ENCODE results near the gene PHTF2.

The PHTF2 gene

DNA sequence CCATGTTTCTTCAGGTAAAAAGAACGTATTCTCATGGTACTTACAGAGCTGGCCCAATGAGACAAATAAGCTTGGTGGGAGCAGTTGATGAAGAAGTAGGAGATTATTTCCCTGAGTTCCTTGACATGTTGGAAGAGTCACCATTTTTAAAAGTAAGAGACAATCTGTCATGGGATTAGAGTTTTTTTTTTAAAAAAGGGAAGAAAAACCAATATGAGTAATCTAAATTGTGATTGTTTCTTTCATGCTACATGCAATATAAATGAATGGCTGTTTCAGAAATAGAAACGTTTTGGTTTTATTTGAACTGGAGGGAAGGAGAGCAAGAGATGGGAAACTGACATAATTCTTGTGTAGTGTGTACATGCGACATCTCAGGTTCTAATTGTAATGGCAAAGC is 33.1 kb upstream of the PHTF2 start:
- DNase-seq (ENCODE audit: insufficient read length, low spot score): no peak
- TF ChIP-seq CTCF (IDR thresholded peaks at IDR 0.05; ENCODE audit: insufficient read depth, missing control alignments): no peak
- no peak for FAIRE-seq

DNA sequence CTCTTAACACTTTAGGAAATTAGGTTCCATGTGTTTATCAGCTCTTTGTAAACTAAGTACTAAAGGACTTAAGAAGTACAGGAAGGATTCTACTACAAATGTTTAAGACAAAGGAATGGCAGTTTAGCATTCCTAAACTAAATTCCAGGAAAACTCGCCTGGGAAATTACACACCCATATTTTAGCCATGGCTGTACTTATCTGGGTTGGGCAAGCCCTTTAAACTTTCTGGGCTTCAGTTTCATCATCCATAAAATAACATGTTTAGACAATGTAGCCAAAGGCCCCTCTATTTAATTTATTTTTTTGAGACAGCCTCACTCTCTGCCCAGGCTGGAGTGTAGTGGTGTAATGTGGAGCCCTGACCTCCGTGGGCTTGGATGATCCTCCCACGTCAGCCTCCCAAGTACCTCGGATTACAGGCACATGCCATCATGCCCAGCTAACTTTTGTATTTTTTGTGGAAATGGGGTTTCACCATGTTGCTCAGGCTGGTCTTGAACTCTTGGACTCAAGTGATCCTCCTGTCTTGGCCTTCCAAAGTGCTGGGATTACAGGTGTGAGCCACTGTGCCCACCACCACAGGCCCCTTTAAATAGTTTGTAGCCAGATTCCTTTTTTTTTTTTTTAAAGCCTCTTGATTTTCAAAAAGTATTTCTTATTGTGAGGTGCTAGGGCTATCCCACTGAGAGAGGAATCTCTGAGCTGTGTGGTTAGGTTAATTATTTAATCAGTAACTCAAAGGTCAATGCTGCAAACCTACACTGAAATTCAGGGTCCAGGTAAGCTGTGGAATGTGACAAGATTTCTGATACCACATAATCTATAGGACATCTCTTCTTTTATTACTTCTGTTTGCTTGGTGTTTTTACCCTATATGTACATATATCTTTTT is 32.4 kb upstream of the PHTF2 start:
- peak; percentile 55 for FAIRE-seq
- no peak for DNase-seq (ENCODE audit: insufficient read length, low spot score)
- TF ChIP-seq CTCF (IDR thresholded peaks at IDR 0.05; ENCODE audit: insufficient read depth, missing control alignments): no peak

DNA sequence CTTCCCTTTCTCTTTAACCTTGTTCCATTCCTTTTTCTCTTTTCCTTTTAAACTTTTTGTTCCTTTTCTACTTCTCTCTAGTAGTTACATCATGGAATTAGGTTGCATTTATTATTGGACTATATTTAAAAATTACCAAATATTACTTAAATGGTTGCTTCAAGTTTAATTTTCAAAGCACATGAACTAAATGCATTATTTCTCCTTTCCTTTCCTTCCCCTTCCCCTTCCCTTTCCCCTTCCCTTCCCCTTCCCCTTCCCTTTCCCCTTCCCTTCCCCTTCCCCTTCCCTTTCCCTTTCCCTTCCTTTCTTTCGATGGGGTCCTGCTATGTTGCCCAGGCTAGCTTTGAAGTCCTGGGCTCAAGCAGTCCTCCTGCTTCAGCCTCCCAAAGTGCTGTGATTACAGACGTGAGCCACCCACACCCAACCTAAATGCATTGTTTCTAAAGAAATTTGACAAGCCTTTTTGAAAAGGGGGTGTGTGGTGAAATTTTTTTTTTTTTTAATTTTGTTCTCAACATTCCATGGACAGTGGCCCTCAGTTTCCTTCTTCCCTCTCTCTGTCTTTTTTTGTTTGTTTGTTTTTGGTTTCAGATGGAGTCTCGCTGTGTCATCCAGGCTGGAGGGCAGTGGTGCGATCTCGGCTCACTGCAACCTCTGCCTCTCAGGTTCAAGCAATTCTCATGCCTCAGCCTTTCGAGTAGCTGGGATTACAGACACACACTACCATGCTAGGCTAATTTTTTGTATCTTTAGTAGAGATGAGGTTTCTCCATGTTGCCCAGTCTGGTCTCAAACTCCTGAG is 31.6 kb upstream of the PHTF2 start:
- DNase-seq (ENCODE audit: insufficient read length, low spot score) (no peak), FAIRE-seq (no peak)
- no peak for TF ChIP-seq CTCF (IDR thresholded peaks at IDR 0.05; ENCODE audit: insufficient read depth, missing control alignments)

- FAIRE-seq (no peak), DNase-seq (ENCODE audit: insufficient read length, low spot score) (no peak)
- TF ChIP-seq CTCF (IDR thresholded peaks at IDR 0.05; ENCODE audit: insufficient read depth, missing control alignments): no peak
Measured at GRCh38 chr7:77770316-77770715, 28.3 kb upstream of the PHTF2 start.

DNA sequence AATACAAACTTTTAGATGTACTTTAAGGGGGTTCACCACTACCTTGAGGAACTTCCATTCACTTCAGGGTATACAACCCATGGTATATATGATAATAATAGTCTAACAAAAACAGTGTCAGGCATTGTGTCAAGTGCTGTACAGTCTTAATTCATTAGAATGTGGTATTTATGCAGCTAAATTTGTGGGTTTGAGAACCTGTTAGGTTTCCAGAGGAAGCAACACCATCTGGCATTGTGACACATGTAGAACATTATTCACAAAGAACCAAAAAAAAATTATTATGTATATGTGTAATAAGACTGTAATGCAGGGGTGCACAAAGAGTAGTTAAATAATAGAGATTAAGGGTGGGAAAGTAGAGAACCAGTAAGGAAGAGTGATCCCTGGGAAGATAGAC is 26.7 kb upstream of the PHTF2 start:
- DNase-seq (ENCODE audit: insufficient read length, low spot score): no peak
- FAIRE-seq: no peak
- no peak for TF ChIP-seq CTCF (IDR thresholded peaks at IDR 0.05; ENCODE audit: insufficient read depth, missing control alignments)

DNA sequence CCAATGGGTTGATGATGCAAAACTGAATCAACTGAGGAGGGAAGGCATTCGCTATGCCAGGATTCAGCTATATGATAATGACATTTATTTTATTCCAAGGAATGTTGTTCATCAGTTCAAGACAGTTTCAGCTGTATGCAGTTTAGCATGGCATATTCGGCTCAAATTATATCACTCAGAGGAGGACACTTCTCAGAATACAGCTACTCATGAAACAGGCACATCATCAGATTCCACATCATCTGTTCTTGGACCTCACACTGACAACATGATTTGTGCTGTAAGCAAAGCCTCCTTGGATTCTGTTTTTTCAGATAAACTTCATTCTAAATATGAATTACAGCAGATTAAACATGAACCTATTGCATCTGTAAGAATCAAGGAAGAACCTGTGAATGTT is 20.0 kb upstream of the PHTF2 start:
- no peak for TF ChIP-seq CTCF (IDR thresholded peaks at IDR 0.05; ENCODE audit: insufficient read depth, missing control alignments)
- FAIRE-seq: peak; percentile 44
- no peak for DNase-seq (ENCODE audit: insufficient read length, low spot score)
